GM18858 (cell line): Measurements from ENCODE around the gene HLTF.
"Not testable (repeated sequence)": the region's sequence is repeated elsewhere in the genome, so short reads cannot be mapped to it uniquely, and the experiment has no call there.

Experiments
- ATAC-seq: cut with Tn5 transposase; IDR thresholded peaks from one replicate; pipeline ENCODE4 v1.9.1; 2021; ENCODE audit not compliant: unreplicated experiment

HLTF gene

GRCh38 chr3:149086232-149086988 is at the start of gene HLTF:
Gene HLTF (minus strand): TSS chr3:149086533. CDS start chr3:149086336, 197 bp downstream.
- peak; percentile 96 for ATAC-seq

GRCh38 chr3:149134575-149134974 is 48.2 kb upstream of the HLTF start:
- no peak for ATAC-seq

GRCh38 chr3:149131589-149131988 is 45.3 kb upstream of the HLTF start:
- ATAC-seq: no peak

DNA sequence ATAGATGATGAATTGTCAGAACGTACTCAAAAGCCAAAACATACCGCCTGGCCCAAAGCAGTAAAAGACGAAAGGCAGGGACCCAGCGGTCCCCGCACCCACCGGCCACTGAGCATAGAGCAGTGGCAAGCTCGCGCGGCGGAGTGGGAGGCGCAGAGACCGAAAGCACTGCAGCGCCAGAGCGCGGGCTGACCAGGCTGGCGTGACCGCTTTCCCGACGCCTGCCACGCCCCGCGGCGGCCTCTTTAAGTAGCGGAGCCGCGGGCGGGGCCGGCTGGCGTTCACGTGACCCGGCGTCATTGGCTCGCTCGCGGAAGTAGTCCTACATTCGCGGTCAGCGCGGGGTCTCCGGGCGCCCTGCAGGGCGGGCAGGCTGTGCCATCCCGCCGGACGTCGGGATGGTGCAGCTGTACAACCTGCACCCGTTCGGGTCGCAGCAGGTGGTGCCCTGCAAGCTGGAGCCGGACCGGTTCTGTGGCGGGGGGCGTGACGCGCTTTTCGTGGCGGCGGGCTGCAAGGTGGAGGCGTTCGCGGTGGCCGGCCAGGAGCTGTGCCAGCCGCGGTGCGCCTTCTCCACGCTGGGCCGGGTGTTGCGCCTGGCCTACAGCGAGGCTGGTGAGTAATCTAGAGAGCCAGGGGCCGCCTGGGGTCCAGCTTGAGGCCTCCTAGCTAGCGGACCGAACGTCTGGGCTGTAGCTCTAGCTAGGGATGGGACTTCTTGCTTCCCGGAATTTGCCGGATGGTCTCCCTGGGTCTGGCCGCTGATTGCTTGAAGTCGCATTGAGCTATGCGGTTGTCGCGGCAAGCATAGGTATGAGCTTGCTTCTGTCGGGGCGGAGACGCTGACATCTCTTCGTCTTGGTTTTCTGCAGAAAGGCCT is 43.2 kb upstream of the HLTF start, which contains the start of gene HPS3:
Gene HPS3 (plus strand): TSS at position 313 of the 880 bp plus-strand sequence. CDS start 86 bp downstream, at position 399.
- ATAC-seq: peak; percentile 89

GRCh38 chr3:149128821-149129220 is 42.5 kb upstream of the HLTF start:
- ATAC-seq: no peak

DNA sequence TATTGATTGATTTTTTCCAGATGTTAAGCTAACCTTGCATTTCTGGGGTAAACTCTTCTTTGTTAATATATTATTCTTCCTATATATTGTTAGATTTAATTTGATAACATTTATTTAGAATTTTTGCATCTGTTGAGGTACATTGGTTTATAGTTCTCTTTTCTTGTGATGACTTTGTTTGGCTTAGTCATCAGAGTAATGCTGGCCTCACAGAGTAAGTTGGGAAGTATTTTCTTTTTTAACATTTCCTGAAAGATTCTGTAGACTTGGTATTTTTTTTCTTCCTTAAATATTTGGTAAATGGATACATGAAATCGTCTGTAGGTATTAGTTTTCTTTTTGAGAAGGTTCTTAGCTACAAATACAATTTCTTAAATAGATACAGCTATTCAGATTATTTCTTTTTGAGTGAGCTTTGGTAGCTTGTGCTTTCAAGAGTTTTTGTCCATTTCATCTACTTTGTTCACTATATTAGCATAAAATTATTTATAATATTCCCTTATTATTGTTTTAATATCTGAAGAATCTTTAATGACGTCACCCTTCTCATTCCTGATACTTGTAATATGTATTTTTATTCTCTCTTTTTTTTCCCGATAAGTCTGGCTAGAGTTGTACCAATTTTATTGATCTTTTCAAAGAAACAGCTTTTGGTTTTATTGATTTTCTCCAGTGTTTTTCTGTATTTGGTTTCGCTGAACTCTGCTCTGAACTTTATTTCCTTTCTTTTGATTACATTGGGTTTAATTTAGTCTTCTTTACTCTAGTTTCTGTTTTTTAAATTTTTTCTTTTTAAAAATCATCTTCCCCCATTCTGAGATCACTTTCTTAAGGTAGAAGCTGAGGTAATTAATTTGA is 36.6 kb upstream of the HLTF start:
- ATAC-seq: no peak

- ATAC-seq: peak; percentile 68
These were observed 34.0 kb upstream of the HLTF start for GRCh38 chr3:149120051-149120972.

GRCh38 chr3:149119466-149119865 is 33.1 kb upstream of the HLTF start:
- no peak for ATAC-seq

- ATAC-seq: no peak
These were observed 32.4 kb upstream of the HLTF start for GRCh38 chr3:149118724-149119123.

DNA sequence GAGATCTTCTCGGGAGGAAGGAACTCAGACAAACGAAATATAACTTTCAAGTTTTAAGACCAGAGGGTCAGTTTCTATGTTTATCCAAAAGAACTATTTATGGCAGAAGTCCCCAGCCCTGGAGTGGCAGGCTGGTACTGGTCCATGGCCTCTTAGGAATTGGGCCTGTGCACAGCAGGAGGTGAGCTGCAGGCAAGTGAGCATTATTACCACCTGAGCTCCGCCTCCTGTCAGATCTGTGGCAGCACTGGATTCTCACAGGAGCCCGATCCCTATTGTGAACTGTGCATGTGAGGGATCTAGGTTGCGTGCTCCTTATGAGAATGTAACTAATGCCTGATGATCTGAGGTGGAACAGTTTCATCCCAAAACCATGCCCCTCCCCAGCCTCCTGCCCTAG is 28.8 kb upstream of the HLTF start:
- no peak for ATAC-seq

- ATAC-seq: no peak
These were observed 28.1 kb upstream of the HLTF start for GRCh38 chr3:149114458-149114857.

- no peak for ATAC-seq
These were observed 18.2 kb upstream of the HLTF start for GRCh38 chr3:149104484-149104883.

- ATAC-seq: no peak
These were observed 15.3 kb upstream of the HLTF start for GRCh38 chr3:149101641-149102040.

- no peak for ATAC-seq
These were observed 14.8 kb upstream of the HLTF start for GRCh38 chr3:149101154-149101553.

GRCh38 chr3:149097987-149098386 is 11.7 kb upstream of the HLTF start:
- ATAC-seq: not testable (repeated sequence)

- ATAC-seq: peak; percentile 92
These were observed 9.2 kb upstream of the HLTF start for GRCh38 chr3:149095487-149095886.

DNA sequence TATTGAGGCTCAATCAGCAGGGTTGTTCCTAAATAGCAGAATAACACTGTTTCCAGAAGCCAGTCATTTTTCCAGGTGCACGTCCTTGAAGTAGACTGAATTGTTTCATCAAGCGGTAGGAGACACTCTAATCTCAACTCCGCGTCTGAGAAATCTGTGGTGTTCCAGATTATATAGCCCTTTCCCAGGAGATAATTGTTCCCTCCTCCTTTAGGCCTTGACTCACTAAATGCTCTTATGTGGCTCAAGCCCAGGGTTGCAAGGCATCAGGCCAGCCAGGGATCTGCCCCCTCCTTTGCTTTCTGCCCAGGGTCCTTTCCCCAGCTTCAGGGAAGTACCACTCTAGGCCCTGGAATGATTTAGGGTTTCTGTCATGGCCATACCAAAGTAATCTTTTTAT is 5.7 kb upstream of the HLTF start:
- ATAC-seq: no peak

- ATAC-seq: peak; percentile 24
These were observed 4.6 kb upstream of the HLTF start for GRCh38 chr3:149090907-149091306.

- ATAC-seq: no peak
These were observed 4.1 kb upstream of the HLTF start for GRCh38 chr3:149090461-149090860.

DNA sequence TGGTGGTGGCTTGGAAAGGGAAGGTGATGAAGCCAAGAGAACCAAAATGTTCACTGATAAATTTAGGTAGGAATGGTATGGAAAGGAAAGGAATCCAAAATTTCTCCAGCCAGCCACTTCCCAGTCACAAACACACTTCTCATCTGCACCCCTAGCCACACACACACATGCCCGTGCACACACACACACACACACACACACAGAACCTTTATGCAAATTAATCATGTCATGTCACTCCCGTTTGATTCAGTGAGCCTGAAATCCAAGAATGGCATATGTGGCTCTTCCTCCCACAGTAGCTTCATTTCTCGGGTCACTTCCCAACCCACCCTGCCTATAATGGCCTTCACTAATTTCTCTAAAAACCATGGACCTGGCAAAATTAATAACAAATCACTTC is 3.1 kb upstream of the HLTF start:
- no peak for ATAC-seq
